Smooth muscle cell (in vitro differentiated cells): Measurements from ENCODE around the gene RANGAP1. TPM values are rescaled to one million over a fixed set of nuclear protein-coding genes. Genes with fewer than 3 reads are reported as not detected.

Experiments used
- DNase-seq: peaks from one replicate; lab custom pipeline; 2025; ENCODE audit not compliant: unreplicated experiment; lab: John Stamatoyannopoulos, UW
- H2AFZ ChIP-seq: fragments of 200-600 bp; sonication (generic); 2 replicates; pipeline ENCODE4 v1.6.0; 2016; ENCODE audit warnings: antibody characterized with exemption, low read depth, mild to moderate bottlenecking
- H3F3A ChIP-seq: fragments of 200-600 bp; sonication (generic); 2 replicates; pipeline ENCODE4 v1.6.0; 2017; ENCODE audit warnings: antibody characterized with exemption, low read depth
- H3K27ac ChIP-seq: fragments of 200-600 bp; sonication (generic); 2 replicates; pipeline ENCODE4 v1.5.1; 2016; ENCODE audit warnings: low read depth, mild to moderate bottlenecking
- H3K27me3 ChIP-seq: fragments of 200-600 bp; sonication (generic); 2 replicates; pipeline ENCODE4 v1.6.1; 2016; ENCODE audit warnings: low read depth, mild to moderate bottlenecking
- H3K36me3 ChIP-seq: fragments of 200-600 bp; sonication (generic); 2 replicates; pipeline ENCODE4 v1.5.1; 2016; ENCODE audit warnings: low read depth
- H3K4me1 ChIP-seq: fragments of 200-600 bp; sonication (generic); 2 replicates; pipeline ENCODE4 v1.5.1; 2016; ENCODE audit warnings: low read depth
- H3K4me2 ChIP-seq: fragments of 200-600 bp; sonication (generic); 2 replicates; pipeline ENCODE4 v1.6.0; 2016; ENCODE audit warnings: mild to moderate bottlenecking
- H3K4me3 ChIP-seq: fragments of 200-600 bp; sonication (generic); 2 replicates; pipeline ENCODE4 v1.5.1; 2016; ENCODE audit warnings: mild to moderate bottlenecking
- H3K79me2 ChIP-seq: fragments of 200-600 bp; sonication (generic); 2 replicates; pipeline ENCODE4 v1.6.0; 2016; ENCODE audit warnings: low read depth, mild to moderate bottlenecking
- H3K9ac ChIP-seq: fragments of 200-600 bp; sonication (generic); 2 replicates; pipeline ENCODE4 v1.6.0; 2016; ENCODE audit warnings: low read depth
- H3K9me3 ChIP-seq: fragments of 200-600 bp; sonication (generic); replicated peaks from 2 replicates; pipeline ENCODE4 v1.5.1; 2016; ENCODE audit warnings: low read depth
- H4K20me1 ChIP-seq: fragments of 200-600 bp; sonication (generic); 2 replicates; pipeline ENCODE4 v1.6.0; 2016; ENCODE audit warnings: low read depth
- CTCF ChIP-seq: fragments of 200-600 bp; sonication (generic); IDR thresholded peaks from 2 replicates; pipeline ENCODE4 v1.5.1; 2017; ENCODE audit warnings: borderline replicate concordance, mild to moderate bottlenecking, antibody characterized with exemption; ENCODE audit not compliant: insufficient read depth, poor library complexity, severe bottlenecking
- WGBS: methylation state at CpG from one replicate; pipeline ENCODE4 v1.1.7; 2016; ENCODE audit warnings: low lambda C conversion rate; 5-methylcytosine and 5-hydroxymethylcytosine counted together
- polyA plus RNA-seq: library from polyadenylated mRNA; unstranded; fragments of >200 nt; fragmentation: Nextera tagmentation; extraction: Ambion mirVana; gene quantifications from 2 replicates; pipeline ENCODE4 v1.2.1, GENCODE V29; 2016
- total RNA-seq: library from RNA; depleted of rRNA; stranded (reverse); fragments of >200 nt; gene quantifications from 2 replicates; pipeline ENCODE4 v1.2.3, GENCODE V29; 2014

The RANGAP1 gene
- total and polyA plus RNA-seq, 2 experiments from 2014 or later, result 20.6 to 21.7 TPM

- 94% methylated on average over 19 of the region's 19 CpGs for WGBS
- Histone ChIP-seq H3F3A (no peaks in the 10 kb centered on the region), H3K27me3 (no peaks in the 10 kb centered on the region), H3K4me1 (no peaks in the 10 kb centered on the region), H3K4me2 (no peak overlapping the region), H3K9me3 (no peaks in the 10 kb centered on the region), H4K20me1 (no peaks in the 10 kb centered on the region), H3K9ac (no peak overlapping the region), H3K79me2 (no peaks in the 10 kb centered on the region), H3K36me3 (no peaks in the 10 kb centered on the region), H2AFZ (no peak overlapping the region), H3K4me3 (no peak overlapping the region), H3K27ac (no peak overlapping the region)
- no peak for TF ChIP-seq CTCF
- no peak for DNase-seq
Observed at GRCh38 chr22:41234815-41235695, 50.9 kb downstream of the RANGAP1 start.

DNA sequence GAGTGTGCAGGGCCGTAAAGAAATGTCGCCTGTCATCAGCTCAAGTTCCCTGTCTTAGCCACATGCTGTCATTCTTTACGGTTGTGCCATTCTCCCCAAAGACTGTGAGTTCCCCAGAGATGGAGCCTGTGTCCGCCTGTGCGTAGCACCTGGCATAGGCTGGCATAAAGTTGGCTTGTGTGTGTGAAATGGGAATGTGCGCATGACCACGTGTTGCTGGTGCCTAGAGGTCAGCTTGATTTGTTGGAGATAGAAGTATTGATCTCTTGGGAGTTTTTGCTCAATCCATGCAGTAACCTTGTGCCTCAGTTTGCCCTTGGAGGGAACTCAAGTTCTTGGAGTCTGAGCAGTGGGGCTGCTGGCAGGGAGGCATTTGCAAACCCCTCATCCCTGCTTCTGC is 54.6 kb downstream of the RANGAP1 start:
- no peaks in the 10 kb centered on the region for H3K4me1 ChIP-seq
- no peak overlapping the region for H3K27ac ChIP-seq
- no peaks in the 10 kb centered on the region for H4K20me1 ChIP-seq
- no peaks in the 10 kb centered on the region for H3K79me2 ChIP-seq
- H3K36me3 ChIP-seq, result no peaks in the 10 kb centered on the region
- no peak for TF ChIP-seq CTCF
- H3F3A ChIP-seq, result no peaks in the 10 kb centered on the region
- DNase-seq, result no peak
- 88% methylated on average over 7 of the region's 7 CpGs for WGBS
- no peak overlapping the region for H3K4me2 ChIP-seq
- no peaks in the 10 kb centered on the region for H3K9me3 ChIP-seq
- H2AFZ ChIP-seq, result no peak overlapping the region
- no peak overlapping the region for H3K9ac ChIP-seq
- no peak overlapping the region for H3K4me3 ChIP-seq
- H3K27me3 ChIP-seq, result no peaks in the 10 kb centered on the region

- Histone ChIP-seq H3K36me3 (no peaks in the 10 kb centered on the region), H3K79me2 (no peaks in the 10 kb centered on the region), H2AFZ (no peak overlapping the region), H3K4me2 (no peak overlapping the region), H3K27me3 (no peaks in the 10 kb centered on the region), H3K4me3 (no peak overlapping the region), H4K20me1 (no peaks in the 10 kb centered on the region), H3F3A (no peaks in the 10 kb centered on the region), H3K9ac (no peak overlapping the region), H3K9me3 (no peaks in the 10 kb centered on the region), H3K4me1 (no peaks in the 10 kb centered on the region), H3K27ac (no peak overlapping the region)
- no peak for DNase-seq
- no peak for TF ChIP-seq CTCF
- 97% methylated on average over 9 of the region's 9 CpGs for WGBS
Observed at GRCh38 chr22:41230401-41230785, 55.6 kb downstream of the RANGAP1 start.
